HG03342 (cell line): ENCODE measurements around the gene MYO1F.
A peak's percentile ranks its signal among the peaks of the same experiment; 100 is the strongest.

Source experiments
- ATAC-seq: cut with Tn5 transposase; IDR thresholded peaks from one replicate; pipeline ENCODE4 v1.9.1; 2021; ENCODE audit warnings: mild to moderate bottlenecking, moderate library complexity; ENCODE audit not compliant: unreplicated experiment

Gene MYO1F

GRCh38 chr19:8499048-8499833 lies 78.0 kb downstream of the MYO1F start:
- no peak for ATAC-seq

- no peak for ATAC-seq
Observed at GRCh38 chr19:8498295-8498694, 78.9 kb downstream of the MYO1F start.

GRCh38 chr19:8494158-8494557 lies 83.1 kb downstream of the MYO1F start:
- no peak for ATAC-seq

DNA sequence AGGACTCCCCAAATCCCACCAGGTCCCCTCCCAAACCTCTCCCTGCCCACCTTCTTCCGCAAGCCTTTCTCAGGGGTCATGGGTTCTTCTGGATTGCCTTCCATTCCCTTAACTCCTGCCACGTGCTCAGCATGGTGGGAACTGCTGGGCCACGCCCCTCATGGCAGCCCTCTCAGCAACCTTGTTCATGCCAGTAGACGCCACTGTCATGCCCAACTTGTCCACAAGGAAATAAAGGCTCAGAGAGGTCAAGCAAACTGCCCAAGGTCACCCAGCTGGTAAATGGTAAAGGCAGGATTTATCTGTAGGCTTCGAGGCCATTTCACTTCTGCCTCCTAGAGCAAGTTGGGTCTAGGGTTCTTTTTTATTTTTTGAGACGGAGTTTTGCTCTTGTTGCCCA lies 85.7 kb downstream of the MYO1F start:
- ATAC-seq: no peak

- no peak for ATAC-seq
Observed at GRCh38 chr19:8490873-8491272, 86.4 kb downstream of the MYO1F start.

DNA sequence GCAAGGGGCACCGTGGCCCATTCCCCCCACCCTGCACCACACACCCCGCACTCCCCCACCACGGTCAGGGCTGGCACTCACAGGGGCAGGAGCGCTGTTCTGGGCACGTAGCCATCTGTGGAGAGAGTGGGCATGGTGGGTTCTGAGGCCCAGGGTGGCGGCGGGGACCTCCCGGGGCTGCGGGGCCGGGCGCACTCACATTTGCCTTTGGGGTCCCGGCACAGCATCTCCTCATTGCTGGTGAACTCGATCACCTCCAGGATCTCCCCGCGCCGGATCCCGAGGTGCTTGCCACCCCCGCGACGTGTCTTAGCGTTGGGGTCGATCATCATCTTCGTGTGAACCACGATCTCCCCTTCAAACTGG lies 86.9 kb downstream of the MYO1F start:
- ATAC-seq: no peak

DNA sequence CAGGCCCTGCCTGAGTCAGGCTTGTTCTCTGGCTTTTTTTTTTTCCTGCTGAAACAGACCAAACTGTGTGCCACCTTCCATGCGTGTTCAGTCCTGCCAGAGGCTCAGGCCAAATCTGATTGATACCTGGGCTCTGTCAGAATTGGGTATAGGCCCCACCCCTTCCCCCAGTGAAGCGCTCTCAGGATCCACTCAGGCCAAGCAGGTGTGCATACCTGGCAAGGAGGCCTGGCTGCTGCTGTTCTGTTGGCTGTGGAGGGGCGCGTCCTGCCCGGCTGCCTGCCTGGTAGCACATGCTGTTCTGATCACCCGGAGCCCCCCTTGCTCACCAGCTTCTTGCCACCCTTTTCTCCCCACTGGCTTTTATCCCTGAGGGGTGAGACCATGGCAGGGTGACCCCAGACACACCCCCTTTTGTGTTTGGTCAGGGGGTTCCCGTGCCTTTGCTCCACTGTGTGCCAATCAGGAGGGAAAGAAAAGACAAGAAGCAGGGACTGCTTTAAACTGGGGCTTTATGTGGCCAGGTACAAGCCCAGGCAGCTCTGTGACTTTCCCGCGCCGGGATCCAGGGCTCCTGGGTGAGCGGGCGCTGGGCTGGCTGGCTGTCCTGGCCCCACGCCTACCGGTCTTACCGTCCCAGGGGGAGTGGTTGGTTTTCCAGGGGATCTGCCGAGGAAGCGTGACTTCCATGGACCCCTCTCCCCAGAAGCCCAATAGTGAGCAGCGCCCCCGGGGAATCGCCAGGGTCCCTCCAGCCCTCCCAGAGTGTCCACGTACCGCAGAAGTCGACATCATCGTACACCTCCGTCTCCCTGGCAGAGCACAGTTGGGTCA lies 87.5 kb downstream of the MYO1F start:
- no peak for ATAC-seq

GRCh38 chr19:8488365-8488764 lies 88.9 kb downstream of the MYO1F start:
- no peak for ATAC-seq

DNA sequence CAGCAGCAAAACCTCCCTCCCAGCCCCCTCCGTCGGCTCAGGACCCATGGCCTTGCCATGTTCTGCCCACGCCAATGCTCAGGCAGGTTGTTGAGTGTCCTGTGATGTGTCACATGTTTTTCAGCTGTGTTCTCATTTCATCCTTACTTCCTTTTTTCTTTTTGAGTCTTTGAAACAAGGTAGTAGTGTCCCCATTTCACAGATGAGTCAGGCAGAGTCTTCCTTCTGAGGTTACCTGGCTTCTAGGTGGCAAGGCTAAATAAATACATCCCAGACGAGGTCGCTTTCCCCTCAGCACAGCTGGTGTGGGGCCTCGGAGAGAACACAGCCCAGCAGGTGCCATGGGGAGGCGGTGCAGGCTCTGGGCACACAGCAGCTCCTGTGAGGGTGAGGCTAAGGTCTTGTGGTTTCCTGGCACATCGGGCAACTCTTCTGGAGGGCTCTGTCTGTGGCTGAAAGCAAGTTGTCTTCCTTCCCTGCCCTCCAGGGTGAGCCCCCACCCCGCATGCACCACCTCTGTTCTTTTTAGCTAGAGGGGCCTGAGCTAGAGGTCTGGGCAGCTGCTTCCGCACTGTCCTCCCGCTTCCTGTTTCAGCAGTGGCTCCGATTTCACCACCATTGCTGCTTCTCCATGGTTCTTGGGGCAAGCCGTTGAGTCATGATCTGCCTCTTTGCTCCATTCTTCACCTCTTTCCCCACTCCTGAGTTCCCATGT lies 89.9 kb downstream of the MYO1F start:
- ATAC-seq: peak; percentile 64

- no peak for ATAC-seq
Observed at GRCh38 chr19:8486661-8487136, 90.5 kb downstream of the MYO1F start.

GRCh38 chr19:8485561-8486371 lies 91.5 kb downstream of the MYO1F start:
- no peak for ATAC-seq

- ATAC-seq: no peak
Observed at GRCh38 chr19:8484331-8484894, 92.8 kb downstream of the MYO1F start.

DNA sequence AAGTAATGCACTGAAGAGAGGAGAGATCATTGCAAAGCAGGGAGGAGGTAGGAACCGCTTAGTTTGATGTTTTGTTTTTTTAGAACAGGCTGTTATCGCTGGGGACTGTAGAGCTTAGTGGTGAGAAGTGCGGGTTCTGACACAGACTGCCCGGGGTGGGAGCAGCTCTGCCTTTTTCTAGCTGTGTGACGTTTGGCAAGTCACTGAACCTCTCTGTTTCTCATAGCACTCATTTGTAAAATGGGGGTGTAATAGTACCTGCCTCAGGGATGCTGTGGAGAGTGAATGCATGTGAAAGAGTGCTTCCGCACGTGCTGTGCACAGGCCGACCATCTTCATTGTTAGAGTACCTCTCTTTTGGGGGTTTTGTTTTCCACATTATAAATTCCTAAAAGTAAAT lies 94.1 kb downstream of the MYO1F start:
- ATAC-seq: no peak

DNA sequence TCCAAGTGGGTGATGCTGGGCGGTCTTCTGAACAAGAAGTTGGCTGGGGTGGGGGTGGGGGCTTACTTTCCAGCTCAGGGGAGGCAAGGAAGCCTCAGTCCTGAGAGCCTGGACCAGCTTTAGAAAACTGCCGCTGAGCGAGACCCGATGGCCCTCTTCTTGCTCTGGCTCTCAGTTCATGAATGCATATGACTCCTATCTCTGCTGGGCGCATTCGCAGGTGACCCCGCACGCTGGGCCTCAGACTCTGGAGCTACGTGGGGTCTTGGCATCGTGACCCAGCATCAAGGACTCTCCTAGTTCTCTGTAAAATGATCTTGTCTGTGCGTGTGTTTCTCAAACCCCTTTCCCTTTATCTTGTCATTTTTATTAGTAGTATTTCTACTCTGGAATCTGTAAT lies 94.5 kb downstream of the MYO1F start:
- ATAC-seq: no peak

GRCh38 chr19:8481616-8482015 lies 95.6 kb downstream of the MYO1F start:
- ATAC-seq: no peak

DNA sequence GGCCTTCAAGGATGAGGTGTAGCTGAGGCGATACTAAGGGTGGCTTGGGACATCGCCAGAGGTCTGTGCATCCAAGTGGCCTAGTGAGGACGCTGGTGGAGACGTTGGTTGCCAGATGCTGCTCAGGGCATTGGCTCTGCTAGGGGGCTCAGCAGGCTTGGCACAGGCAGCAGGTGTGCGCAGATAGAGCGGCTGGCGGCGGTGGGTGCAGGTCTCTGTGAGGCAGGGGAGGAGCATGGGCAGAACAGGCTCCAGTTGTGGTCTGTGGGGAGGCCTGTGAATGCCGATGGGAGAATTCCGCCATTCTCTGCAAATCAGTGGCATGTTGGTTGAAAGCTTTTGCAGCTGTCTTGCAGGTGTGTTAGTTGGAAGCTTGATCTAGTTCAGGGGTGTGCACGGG lies 96.0 kb downstream of the MYO1F start:
- no peak for ATAC-seq

DNA sequence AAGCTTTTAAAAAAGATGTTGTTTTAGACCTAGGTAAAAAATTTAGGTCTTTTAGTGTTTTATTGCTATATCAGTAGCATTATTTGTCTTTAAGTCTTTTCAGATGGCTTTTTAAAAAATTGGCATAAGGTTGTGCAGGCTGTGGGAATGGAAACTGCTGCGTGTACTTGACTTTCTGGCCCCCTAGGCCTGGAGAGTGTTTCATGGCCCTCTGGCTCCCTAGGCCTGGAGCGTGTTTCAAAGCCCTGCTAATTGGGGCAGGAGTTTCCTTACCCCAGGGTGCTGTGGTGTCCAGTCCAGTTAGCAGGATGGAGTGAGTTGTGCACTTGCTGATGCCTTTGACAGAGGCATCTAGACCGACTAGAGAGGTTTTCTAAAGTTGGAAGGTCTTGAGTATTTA lies 98.6 kb downstream of the MYO1F start:
- no peak for ATAC-seq

GRCh38 chr19:8477889-8478288 lies 99.4 kb downstream of the MYO1F start:
- ATAC-seq: no peak

GRCh38 chr19:8476524-8476923 lies 100.7 kb downstream of the MYO1F start:
- ATAC-seq: no peak

DNA sequence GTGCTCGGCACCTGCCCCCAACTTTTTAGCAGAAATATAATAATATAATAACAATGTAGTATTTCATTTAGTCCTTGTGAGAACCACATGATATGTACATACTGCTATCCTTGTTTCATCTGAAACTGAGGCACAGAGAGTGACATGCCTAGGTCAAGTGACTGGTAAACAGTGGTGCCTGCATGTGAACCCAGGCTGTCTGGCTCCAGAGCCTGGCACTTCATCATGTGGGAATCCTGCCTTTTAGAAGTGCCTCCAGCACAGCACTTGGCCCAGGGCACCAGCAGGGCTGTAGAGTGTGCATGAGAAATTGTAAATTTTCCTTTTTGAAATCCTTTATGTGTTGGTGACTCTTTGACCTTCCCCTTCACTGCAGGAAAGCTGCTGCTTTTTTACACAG lies 102.2 kb downstream of the MYO1F start:
- no peak for ATAC-seq
